GM21390 (cell line): ENCODE measurements around the gene S100A5.
"Not testable (repeated sequence)": the region's sequence is repeated elsewhere in the genome, so short reads cannot be mapped to it uniquely, and the experiment has no call there.

Experiments
- ATAC-seq: cut with Tn5 transposase; IDR thresholded peaks from one replicate; pipeline ENCODE4 v1.9.1; 2021; ENCODE audit not compliant: unreplicated experiment

S100A5 gene

DNA sequence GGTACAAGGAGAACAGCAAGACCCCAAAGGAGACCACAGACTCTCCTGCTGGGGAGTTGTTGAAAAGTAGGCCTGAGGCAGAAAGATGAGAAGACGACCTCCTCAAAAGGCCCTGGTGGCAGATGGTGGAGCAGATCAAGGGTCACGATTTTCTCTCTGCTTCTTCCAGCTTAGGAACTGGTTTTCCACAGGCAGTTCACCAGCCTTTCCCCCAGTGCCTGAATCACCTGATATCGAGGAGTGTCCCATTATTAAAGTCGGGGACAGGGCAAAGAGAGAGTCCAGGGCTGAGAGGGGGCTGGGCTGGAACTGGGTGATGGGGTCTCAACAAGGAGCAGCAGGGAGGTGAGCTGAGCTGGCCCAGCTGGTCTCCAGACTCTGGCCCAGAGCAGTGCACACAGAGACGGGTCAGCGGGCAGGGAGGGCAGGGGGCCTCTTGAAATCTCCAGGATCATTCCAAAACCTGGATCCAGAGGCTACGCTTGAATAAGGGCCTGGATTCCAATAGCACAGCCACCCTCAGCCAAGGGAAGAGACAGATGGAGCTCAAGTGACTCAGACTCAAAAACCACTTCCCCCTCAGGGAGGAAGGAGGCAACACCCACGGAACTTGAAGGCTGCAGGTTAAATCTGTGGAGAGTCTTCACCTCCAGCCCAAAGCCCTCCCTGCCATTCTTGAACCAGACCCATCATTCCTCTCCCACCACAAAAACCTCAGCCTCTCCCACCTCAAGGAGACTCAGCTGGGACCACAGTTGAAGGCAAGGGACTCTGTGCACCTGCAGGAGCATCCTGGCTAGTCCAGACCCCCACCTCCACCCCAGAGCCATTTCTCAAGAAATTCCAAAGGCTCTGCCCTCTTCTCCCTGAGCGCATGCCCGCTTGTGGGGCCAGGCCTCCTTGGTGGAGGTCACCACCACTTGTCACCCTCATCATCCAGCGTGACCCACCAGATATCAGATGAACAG, at the start of gene S100A5:
Gene S100A5 (minus strand): TSS at position 541 of the 968 bp plus-strand sequence. CDS start 743 bp downstream, outside the sequence.
- no peak for ATAC-seq

DNA sequence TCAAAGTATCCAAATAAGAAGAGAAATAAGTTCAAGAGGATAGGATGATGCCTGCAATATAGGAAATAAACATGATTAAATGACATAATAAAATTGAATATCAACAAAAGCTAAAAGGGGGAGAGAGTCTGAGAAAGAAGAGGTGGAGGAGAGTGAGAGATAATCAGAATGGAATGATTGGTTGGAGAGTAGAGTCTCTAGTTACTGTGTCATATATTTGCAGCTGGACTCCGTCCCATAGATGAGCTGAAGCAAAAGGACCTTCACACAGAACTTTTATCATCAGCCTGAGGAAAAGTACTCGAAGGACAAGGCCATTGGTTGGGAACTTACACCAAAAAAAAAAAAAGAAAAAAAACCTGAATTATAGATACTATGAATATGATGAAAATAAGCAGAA, 47.7 kb upstream of the S100A5 start:
- ATAC-seq = no peak

- not testable (repeated sequence) for ATAC-seq
Observed at GRCh38 chr1:153588033-153588432, 47.3 kb upstream of the S100A5 start.

- ATAC-seq = no peak
Observed at GRCh38 chr1:153587314-153587713, 46.6 kb upstream of the S100A5 start.

DNA sequence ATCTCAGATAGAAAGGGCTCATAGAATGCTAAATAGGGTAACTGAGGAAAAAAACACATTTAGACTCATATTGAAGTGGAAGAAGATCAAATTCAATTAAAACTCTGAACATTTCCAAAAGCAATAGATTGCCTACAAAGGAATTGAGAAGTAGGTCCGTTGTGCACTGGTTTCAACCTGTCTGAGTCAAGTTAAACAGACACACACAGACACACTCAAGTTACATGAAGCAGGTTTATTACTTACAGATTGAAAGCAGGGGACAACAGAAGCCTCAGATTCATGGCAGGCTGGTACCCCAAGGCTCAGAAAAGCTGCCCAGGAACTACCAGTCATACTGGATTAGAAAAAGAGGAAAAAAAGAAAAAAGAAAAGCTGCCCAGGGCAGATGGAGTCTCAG, 45.6 kb upstream of the S100A5 start:
- no peak for ATAC-seq

- ATAC-seq = no peak
Observed at GRCh38 chr1:153585006-153585405, 44.3 kb upstream of the S100A5 start.

GRCh38 chr1:153583976-153584375, 43.2 kb upstream of the S100A5 start:
- ATAC-seq = no peak

DNA sequence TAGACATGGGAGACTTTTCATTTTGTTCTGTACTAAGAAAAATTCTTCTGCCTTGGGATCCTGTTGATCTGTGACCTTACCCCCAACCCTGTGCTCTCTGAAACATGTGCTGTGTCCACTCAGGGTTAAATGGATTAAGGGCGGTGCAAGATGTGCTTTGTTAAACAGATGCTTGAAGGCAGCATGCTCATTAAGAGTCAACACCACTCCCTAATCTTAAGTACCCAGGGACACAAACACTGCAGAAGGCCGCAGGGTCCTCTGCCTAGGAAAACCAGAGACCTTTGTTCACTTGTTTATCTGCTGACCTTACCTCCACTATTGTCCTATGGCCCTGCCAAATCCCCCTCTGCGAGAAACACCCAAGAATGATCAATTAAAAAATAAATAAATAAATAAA, 42.8 kb upstream of the S100A5 start:
- ATAC-seq = not testable (repeated sequence)

DNA sequence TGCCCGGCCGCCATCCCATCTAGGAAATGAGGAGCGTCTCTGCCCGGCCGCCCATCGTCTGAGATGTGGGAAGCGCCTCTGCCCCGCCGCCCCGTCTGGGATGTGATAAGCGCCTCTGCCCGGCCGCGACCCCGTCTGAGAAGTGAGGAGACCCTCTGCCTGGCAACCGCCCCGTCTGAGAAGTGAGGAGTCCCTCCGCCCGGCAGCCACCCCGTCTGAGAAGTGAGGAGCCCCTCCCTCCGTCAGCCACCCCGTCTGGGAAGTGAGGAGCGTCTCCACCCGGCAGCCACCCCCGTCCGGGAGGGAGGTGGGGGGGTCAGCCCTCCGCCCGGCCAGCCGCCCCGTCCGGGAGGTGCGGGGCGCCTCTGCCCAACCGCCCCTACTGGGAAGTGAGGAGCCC, 42.1 kb upstream of the S100A5 start:
- ATAC-seq = not testable (repeated sequence)

GRCh38 chr1:153578936-153579335, 38.2 kb upstream of the S100A5 start:
- no peak for ATAC-seq

- ATAC-seq = no peak
Observed at GRCh38 chr1:153578490-153578889, 37.8 kb upstream of the S100A5 start.

GRCh38 chr1:153577624-153578051, 36.9 kb upstream of the S100A5 start:
- ATAC-seq = no peak

DNA sequence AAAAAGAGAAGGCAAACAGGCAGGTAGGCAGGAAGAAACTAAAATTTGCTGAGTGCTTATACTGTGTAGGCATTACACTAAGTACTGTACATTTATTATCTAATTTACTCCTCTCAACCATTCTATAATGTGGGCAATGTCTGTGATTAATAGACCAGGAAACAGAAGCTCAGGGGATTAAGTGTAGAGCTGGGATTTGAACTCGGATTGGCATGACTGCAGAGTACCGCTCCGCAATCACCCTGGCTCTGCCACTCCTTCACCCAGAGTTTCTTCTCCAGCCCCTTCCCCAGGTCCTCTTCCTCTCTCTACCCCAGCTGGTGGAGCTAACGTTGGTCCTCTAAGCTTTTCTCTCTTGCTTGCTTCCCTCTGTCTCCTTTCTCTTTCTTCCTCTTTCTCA, 36.4 kb upstream of the S100A5 start:
- no peak for ATAC-seq

GRCh38 chr1:153575497-153575896, 34.8 kb upstream of the S100A5 start:
- ATAC-seq = not testable (repeated sequence)

- ATAC-seq = not testable (repeated sequence)
Observed at GRCh38 chr1:153575081-153575491, 34.4 kb upstream of the S100A5 start.

DNA sequence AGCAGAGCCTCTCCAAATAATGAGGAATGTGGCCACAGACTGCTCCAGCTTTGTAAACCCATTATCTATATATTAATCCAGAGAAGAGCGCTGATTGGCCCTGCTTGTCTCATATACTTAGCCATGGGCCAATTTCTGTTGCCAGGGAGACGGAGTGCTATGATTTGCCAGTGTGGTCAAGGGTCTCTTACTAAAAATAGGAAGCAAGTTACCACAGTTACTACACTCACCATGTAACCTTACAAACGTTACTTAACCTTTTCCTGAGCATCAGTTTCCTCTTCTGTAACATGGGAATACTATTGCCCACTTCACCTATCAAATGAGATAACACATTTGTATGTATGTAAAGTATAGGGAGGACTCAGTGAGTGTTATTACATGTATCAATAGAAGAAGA, 32.6 kb upstream of the S100A5 start:
- no peak for ATAC-seq

DNA sequence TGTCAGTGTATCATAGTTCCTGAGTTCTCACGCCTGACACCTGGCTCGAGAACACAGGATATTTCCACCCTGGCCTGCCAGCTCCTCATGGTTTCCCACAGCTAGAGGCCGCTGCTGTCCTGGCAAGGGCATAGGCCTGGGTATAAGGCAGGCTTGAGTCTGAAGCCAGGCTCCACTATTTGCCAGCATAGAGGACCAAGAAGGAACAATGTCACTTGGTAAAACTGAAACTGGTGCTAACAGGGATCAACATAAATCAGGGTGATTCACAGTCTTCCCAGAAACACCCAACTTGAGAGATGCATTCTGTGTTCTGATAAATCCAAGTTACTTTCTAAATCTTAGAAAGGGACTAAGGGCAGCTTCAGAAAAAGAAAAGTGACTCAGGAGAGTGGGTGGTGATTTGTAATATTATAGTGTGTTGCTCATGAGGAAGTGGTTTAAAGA, 31.9 kb upstream of the S100A5 start:
- ATAC-seq = peak; percentile 60

- ATAC-seq = no peak
Observed at GRCh38 chr1:153571706-153572105, 31.0 kb upstream of the S100A5 start.

DNA sequence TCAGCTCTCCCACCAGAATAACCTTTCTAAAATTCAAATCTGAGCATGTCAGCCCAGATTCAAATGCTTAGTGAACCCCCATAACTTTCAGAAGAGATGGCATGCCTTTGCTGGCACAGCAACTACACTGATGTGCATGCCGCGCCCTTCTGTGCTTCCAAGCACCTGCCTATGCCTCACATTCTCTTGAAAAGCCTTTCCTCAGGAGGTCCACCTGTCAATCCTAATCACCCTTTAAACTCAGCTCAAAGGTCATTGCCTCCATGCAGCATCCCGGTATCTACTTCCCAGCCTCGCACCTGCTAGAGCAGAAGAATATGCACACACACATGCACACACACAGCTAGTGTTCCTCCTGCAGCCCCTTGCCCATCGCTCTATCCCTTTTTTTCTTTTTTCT, 30.1 kb upstream of the S100A5 start:
- ATAC-seq = no peak

GRCh38 chr1:153569465-153569864, 28.7 kb upstream of the S100A5 start:
- no peak for ATAC-seq

DNA sequence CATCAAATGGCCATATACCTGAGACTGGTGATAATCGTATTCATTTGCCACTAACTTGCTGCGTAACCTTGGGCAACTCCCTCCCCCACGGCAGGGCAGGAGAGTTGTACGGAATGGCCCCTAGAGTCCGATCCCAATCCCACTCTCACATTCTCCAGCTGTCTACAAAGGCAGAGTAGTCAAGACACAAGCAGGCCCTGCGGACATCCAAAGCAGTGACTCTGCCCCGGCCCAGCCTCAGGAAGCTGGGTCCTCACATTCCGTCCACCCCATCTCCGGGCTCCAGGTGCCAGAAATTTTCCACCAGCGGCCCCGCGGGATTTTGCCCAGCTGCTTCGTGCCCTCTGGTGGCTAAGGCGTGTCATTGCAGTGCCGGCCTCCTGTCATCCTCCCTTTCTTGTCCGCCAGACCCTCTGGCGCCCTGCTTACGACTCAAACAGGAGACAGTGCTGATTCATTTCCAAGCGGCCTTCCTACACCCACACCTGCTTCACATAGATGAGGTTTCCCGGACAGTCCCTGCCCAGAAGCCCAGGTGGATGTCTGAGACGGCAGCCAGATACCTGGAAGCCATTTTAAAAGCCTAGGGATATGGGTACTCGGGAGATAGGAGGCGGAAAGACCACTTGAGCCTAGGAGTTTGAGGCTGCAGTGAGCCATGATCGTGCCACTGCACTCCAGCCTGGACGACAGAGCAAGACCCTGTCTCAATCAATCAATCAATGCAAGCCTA, 27.8 kb upstream of the S100A5 start:
- no peak for ATAC-seq
